CD14-positive monocyte (primary cell): Measurements from ENCODE around the gene CDT1. TPM values are rescaled to one million over a fixed set of nuclear protein-coding genes. Genes with fewer than 3 reads are reported as not detected.
A peak's percentile ranks its signal among the peaks of the same experiment; 100 is the strongest.

ENCODE experiments used
- DNase-seq, 3 donors: peaks; one replicate each; pipeline ENCODE4 v3.0.0-alpha.2; 2011 to 2022
- H2AFZ ChIP-seq: 2 replicates; pipeline ENCODE4 v1.6.0; 2012; ENCODE audit warnings: mild to moderate bottlenecking, low read depth, low read length, inconsistent platforms; ENCODE audit not compliant: insufficient read depth, poor library complexity, severe bottlenecking
- H3K27ac ChIP-seq, 2 donors: 1 replicate in 1 of 2; 2 replicates in 1 of 2; pipeline ENCODE4 v1.5.1; 2012 to 2013; ENCODE audit warnings: low read length in 2 of 2, control low read depth in 1 of 2, inconsistent platforms in 1 of 2, low read depth in 1 of 2, mild to moderate bottlenecking in 1 of 2
- H3K27me3 ChIP-seq, 2 donors: one replicate each; pipeline versions ENCODE4 v1.6.0 to v1.6.1; 2011 to 2013; ENCODE audit warnings: low read length in 2 of 2; ENCODE audit not compliant: control insufficient read depth in 2 of 2, insufficient read depth in 2 of 2
- H3K36me3 ChIP-seq, 2 donors: replicated peaks in 1 of 2; 1 replicate in 1 of 2; 2 replicates in 1 of 2; pipeline versions ENCODE4 v1.5.1 to v1.6.1; 2012 to 2013; ENCODE audit warnings: low read length in 2 of 2, control low read depth in 1 of 2, inconsistent platforms in 1 of 2, mild to moderate bottlenecking in 1 of 2; ENCODE audit not compliant: insufficient read depth in 2 of 2, control insufficient read depth in 1 of 2
- H3K4me1 ChIP-seq, 2 donors: 1 replicate in 1 of 2; 2 replicates in 1 of 2; pipeline versions ENCODE4 v1.5.1 to v1.6.1; 2012 to 2013; ENCODE audit warnings: low read length in 2 of 2, control low read depth in 1 of 2, inconsistent platforms in 1 of 2, mild to moderate bottlenecking in 1 of 2, moderate library complexity in 1 of 2; ENCODE audit not compliant: insufficient read depth in 2 of 2, control insufficient read depth in 1 of 2
- H3K4me2 ChIP-seq: replicated peaks from 2 replicates; pipeline ENCODE3; 2012; ENCODE audit warnings: low read length, moderate library complexity, mild to moderate bottlenecking; ENCODE audit not compliant: poor library complexity, severe bottlenecking; ENCODE audit errors: extremely low read depth
- H3K4me3 ChIP-seq, 3 experiments: fragments of 200-600 bp in 1 of 3; sonication (generic) in 1 of 3; replicated peaks in 1 of 3; 1 replicate in 2 of 3; 2 replicates in 1 of 3; pipeline ENCODE4 v1.5.1; 2011 to 2013; ENCODE audit warnings: low read length in 3 of 3, mild to moderate bottlenecking in 3 of 3, control low read depth in 2 of 3, low read depth in 2 of 3, inconsistent platforms in 1 of 3, moderate library complexity in 1 of 3
- H3K79me2 ChIP-seq: 2 replicates; pipeline ENCODE4 v1.6.0; 2012; ENCODE audit warnings: mild to moderate bottlenecking, control low read depth, inconsistent platforms, low read length, moderate library complexity; ENCODE audit not compliant: insufficient read depth
- H3K9ac ChIP-seq: 2 replicates; pipeline ENCODE4 v1.6.0; 2017; ENCODE audit warnings: low read length, mild to moderate bottlenecking; ENCODE audit not compliant: insufficient read depth, poor library complexity, severe bottlenecking
- H3K9me3 ChIP-seq, 2 donors: replicated peaks in 1 of 2; 1 replicate in 1 of 2; 2 replicates in 1 of 2; pipeline versions ENCODE4 v1.5.1 to v1.6.1; 2012 to 2013; ENCODE audit warnings: low read length in 2 of 2, control low read depth in 1 of 2; ENCODE audit not compliant: control insufficient read depth in 1 of 2, insufficient read depth in 1 of 2
- H4K20me1 ChIP-seq: 2 replicates; pipeline ENCODE4 v1.6.0; 2012; ENCODE audit warnings: mild to moderate bottlenecking, low read length, control low read depth, moderate library complexity; ENCODE audit not compliant: insufficient read depth
- H3K27ac Mint-ChIP-seq, 7 donors: one replicate each; pipeline ENCODE4 v1.8.0; 2020; ENCODE audit warnings: mild to moderate bottlenecking in 7 of 7, mixed read lengths in 7 of 7, moderate library complexity in 6 of 7, inconsistent platforms in 2 of 7
- H3K27me3 Mint-ChIP-seq, 3 donors: one replicate each; pipeline ENCODE4 v1.8.0; 2021 to 2022; ENCODE audit warnings: low read depth in 3 of 3, mild to moderate bottlenecking in 3 of 3, mixed read lengths in 3 of 3, moderate library complexity in 3 of 3, inconsistent platforms in 1 of 3
- H3K36me3 Mint-ChIP-seq, 2 donors: one replicate each; pipeline ENCODE4 v1.8.0; 2020; ENCODE audit warnings: mixed read lengths in 2 of 2, inconsistent platforms in 1 of 2, mild to moderate bottlenecking in 1 of 2
- H3K4me1 Mint-ChIP-seq: one replicate; pipeline ENCODE4 v1.8.0; 2020; ENCODE audit warnings: mild to moderate bottlenecking, mixed read lengths
- H3K4me3 Mint-ChIP-seq, 2 donors: one replicate each; pipeline ENCODE4 v1.8.0; 2020; ENCODE audit warnings: mild to moderate bottlenecking in 2 of 2, mixed read lengths in 2 of 2, moderate library complexity in 1 of 2
- H3K9me3 Mint-ChIP-seq, 7 donors: one replicate each; pipeline ENCODE4 v1.8.0; 2020 to 2022; ENCODE audit warnings: mixed read lengths in 7 of 7, mild to moderate bottlenecking in 6 of 7, moderate library complexity in 6 of 7, inconsistent platforms in 2 of 7
- CTCF ChIP-seq: fragments of 200-600 bp; IDR thresholded peaks from one replicate; pipeline ENCODE4 v1.8.0; 2022; ENCODE audit warnings: antibody characterized with exemption, mild to moderate bottlenecking
- WGBS: methylation state at CpG from one replicate; pipeline ENCODE4 v1.1.5; 2013; ENCODE audit warnings: missing lambda C conversion rate; ENCODE audit not compliant: insufficient coverage; 5-methylcytosine and 5-hydroxymethylcytosine counted together
- intact Hi-C, 2 donors: fragments of 100-400 bp; cut with micrococcal nuclease; formaldehyde crosslinking; loops; one replicate each; pipeline versions ENCODE4 v1.15.0 to v1.15.1; 2023
- polyA plus RNA-seq, 3 donors: library from polyadenylated mRNA; depleted of rRNA in 1 of 3; unstranded in 2 of 3; stranded (reverse) in 1 of 3; fragments of 300-500 nt in 2 of 3; fragments of >200 nt in 1 of 3; fragmentation: Illumina TruSeq in 2 of 3; gene quantifications; 1 replicate in 2 of 3; 2 replicates in 1 of 3; pipeline ENCODE4 v1.2.3, GENCODE V29; 2012 to 2021

CDT1 gene
- polyA plus RNA-seq, 3 donors: 0.07 to 0.24 (median 0.16) TPM

GRCh38 chr16:88844419-88845036, 40.9 kb downstream of the CDT1 start:
- no peak overlapping the region for H3K4me3 ChIP-seq
- intact Hi-C loops: no loop called here
- no peak for TF ChIP-seq CTCF
- Mint-ChIP-seq H3K4me3 (no peak overlapping the region), H3K4me1 (peaks cover 20% of the 10 kb centered on the region), H3K36me3 (peaks cover 34 to 61% of the 10 kb centered on the region in 2 donors), H3K27ac (peak overlapping the region in 1 of 7 donors; percentile 3), H3K27me3 (peaks cover 0 to 3% (median 2%) of the 10 kb centered on the region in 3 donors), H3K9me3 (no peaks in the 10 kb centered on the region)
- peaks cover 2% of the 10 kb centered on the region for H3K79me2 ChIP-seq
- WGBS: 96% methylated on average over 7 of the region's 11 CpGs
- DNase-seq: no peak
- H3K27me3 ChIP-seq: no peaks in the 10 kb centered on the region
- no peak overlapping the region for H3K4me2 ChIP-seq
- H2AFZ ChIP-seq: no peak overlapping the region
- H3K4me1 ChIP-seq: peaks cover 21 to 24% of the 10 kb centered on the region in 2 donors
- H3K9ac ChIP-seq: no peak overlapping the region
- no peak overlapping the region for H3K27ac ChIP-seq
- H4K20me1 ChIP-seq: peaks cover 90% of the 10 kb centered on the region
- H3K9me3 ChIP-seq: no peaks in the 10 kb centered on the region
- H3K36me3 ChIP-seq: peaks cover 35 to 45% of the 10 kb centered on the region in 2 donors

- H3K4me3 Mint-ChIP-seq: no peak overlapping the region
Observed at GRCh38 chr16:88846088-88846487, 42.5 kb downstream of the CDT1 start.

More at GRCh38 chr16:88846088-88846487, 42.5 kb downstream of the CDT1 start:
- 98% methylated on average over 7 of the region's 9 CpGs for WGBS
- peaks cover 90% of the 10 kb centered on the region for H4K20me1 ChIP-seq
- no peak for TF ChIP-seq CTCF
- no peak overlapping the region for H3K9ac ChIP-seq
- H3K27ac Mint-ChIP-seq: no peak overlapping the region
- peaks cover 37 to 44% of the 10 kb centered on the region in 2 donors for H3K36me3 ChIP-seq
- H3K4me3 ChIP-seq: no peak overlapping the region
- no peak overlapping the region for H3K4me2 ChIP-seq
- peaks cover 32 to 61% of the 10 kb centered on the region in 2 donors for H3K36me3 Mint-ChIP-seq
- H3K9me3 Mint-ChIP-seq: no peaks in the 10 kb centered on the region
- H2AFZ ChIP-seq: no peak overlapping the region
- peaks cover 0 to 3% (median 0%) of the 10 kb centered on the region in 3 donors for H3K27me3 Mint-ChIP-seq
- H3K4me1 ChIP-seq: peaks cover 6 to 9% of the 10 kb centered on the region in 2 donors
- intact Hi-C loops: no loop called here
- H3K4me1 Mint-ChIP-seq: peaks cover 6% of the 10 kb centered on the region
- no peaks in the 10 kb centered on the region for H3K9me3 ChIP-seq
- H3K27me3 ChIP-seq: no peaks in the 10 kb centered on the region
- H3K27ac ChIP-seq: no peak overlapping the region
- no peak for DNase-seq
- H3K79me2 ChIP-seq: peaks cover 2% of the 10 kb centered on the region
